HEK293 (cell line): ENCODE measurements around the gene DSC1.

Experiments used
- CTCF ChIA-PET: fragments of 350-600 bp; formaldehyde crosslinking; extraction: SDS; loops from one replicate; lab custom pipeline; 2021; ENCODE audit warnings: antibody characterized with exemption; lab: Yijun Ruan, JAX
- POLR2A ChIA-PET: fragments of 300-600 bp; formaldehyde crosslinking; extraction: SDS; loops from one replicate; lab custom pipeline; 2020; ENCODE audit warnings: antibody characterized with exemption, inconsistent platforms; lab: Yijun Ruan, JAX
- H3K27ac ChIP-seq: fragments of 200-500 bp; sonication (Bioruptor generic); 2 replicates; pipeline ENCODE4 v1.5.1; 2014; ENCODE audit warnings: low read depth, low read length, control low read depth, inconsistent platforms; ENCODE audit errors: extremely low read depth
- H3K36me3 ChIP-seq, 2 experiments: fragments of 200-500 bp in 1 of 2; sonication (Bioruptor generic) in 1 of 2; 1 replicate in 1 of 2; 2 replicates in 1 of 2; pipeline ENCODE4 v1.5.1; 2014 to 2017; ENCODE audit warnings: inconsistent platforms in 2 of 2, low read length in 2 of 2; ENCODE audit not compliant: control insufficient read depth in 2 of 2, insufficient read depth in 1 of 2
- H3K4me1 ChIP-seq: fragments of 200-500 bp; sonication (Bioruptor generic); 2 replicates; pipeline ENCODE4 v1.5.1; 2014; ENCODE audit warnings: mild to moderate bottlenecking, low read length, inconsistent platforms; ENCODE audit not compliant: control insufficient read depth, insufficient read depth
- H3K4me3 ChIP-seq: 2 replicates; pipeline ENCODE4 v1.5.1; 2011; ENCODE audit warnings: low read depth, mild to moderate bottlenecking, control low read depth, low read length, moderate library complexity
- H3K9me3 ChIP-seq: fragments of 200-500 bp; sonication (Bioruptor generic); 2 replicates; pipeline ENCODE4 v1.5.1; 2014; ENCODE audit warnings: low read depth, low read length, inconsistent platforms; ENCODE audit not compliant: control insufficient read depth, insufficient read depth
- BCL11B ChIP-seq: fragments of 450-650 bp; formaldehyde crosslinking; IDR thresholded peaks from 2 replicates; pipeline ENCODE4 v1.5.1; 2016; ENCODE audit warnings: low read depth, missing biosample characterization, missing genetic modification characterization
- IKZF3 ChIP-seq: fragments of 450-650 bp; IDR thresholded peaks from 2 replicates; pipeline ENCODE4 v1.5.0; 2018; ENCODE audit warnings: missing biosample characterization, mild to moderate bottlenecking, missing genetic modification characterization, moderate library complexity
- MYNN ChIP-seq: fragments of 450-650 bp; formaldehyde crosslinking; IDR thresholded peaks from 2 replicates; pipeline ENCODE4 v1.5.1; 2016; ENCODE audit warnings: missing biosample characterization, missing genetic modification characterization, borderline replicate concordance
- MZF1 ChIP-seq: fragments of 450-650 bp; formaldehyde crosslinking; IDR thresholded peaks from 2 replicates; pipeline ENCODE4 v1.5.1; 2017; ENCODE audit warnings: missing biosample characterization, missing genetic modification characterization, borderline replicate concordance
- OVOL3 ChIP-seq: fragments of 450-650 bp; formaldehyde crosslinking; IDR thresholded peaks from 2 replicates; pipeline ENCODE4 v1.5.1; 2016; ENCODE audit warnings: missing biosample characterization, missing genetic modification characterization
- SCRT1 ChIP-seq: fragments of 450-650 bp; formaldehyde crosslinking; IDR thresholded peaks from 2 replicates; pipeline ENCODE4 v1.5.1; 2016; ENCODE audit warnings: missing biosample characterization, missing genetic modification characterization, borderline replicate concordance
- ZBTB17 ChIP-seq: fragments of 450-650 bp; formaldehyde crosslinking; IDR thresholded peaks from 2 replicates; pipeline ENCODE4 v1.5.1; 2016; ENCODE audit warnings: missing biosample characterization, missing genetic modification characterization
- ZBTB7A ChIP-seq: fragments of 450-650 bp; formaldehyde crosslinking; IDR thresholded peaks from 2 replicates; pipeline ENCODE4 v1.5.1; 2016; ENCODE audit warnings: low read depth, missing biosample characterization, missing genetic modification characterization
- ZBTB8A ChIP-seq: fragments of 450-650 bp; formaldehyde crosslinking; IDR thresholded peaks from 2 replicates; pipeline ENCODE4 v1.5.1; 2016; ENCODE audit warnings: missing biosample characterization, missing genetic modification characterization
- ZNF10 ChIP-seq: fragments of 450-650 bp; formaldehyde crosslinking; IDR thresholded peaks from 2 replicates; pipeline ENCODE4 v1.5.1; 2017; ENCODE audit warnings: missing biosample characterization, missing genetic modification characterization
- ZNF146 ChIP-seq: fragments of 450-650 bp; formaldehyde crosslinking; IDR thresholded peaks from 2 replicates; pipeline ENCODE4 v1.5.1; 2016; ENCODE audit warnings: missing biosample characterization, missing genetic modification characterization
- ZNF202 ChIP-seq: fragments of 450-650 bp; formaldehyde crosslinking; IDR thresholded peaks from 2 replicates; pipeline ENCODE4 v1.5.1; 2016; ENCODE audit warnings: missing biosample characterization, missing genetic modification characterization, borderline replicate concordance
- ZNF239 ChIP-seq: fragments of 450-650 bp; formaldehyde crosslinking; IDR thresholded peaks from 2 replicates; pipeline ENCODE4 v1.5.1; 2016; ENCODE audit warnings: missing biosample characterization, missing genetic modification characterization
- ZNF311 ChIP-seq: fragments of 450-650 bp; formaldehyde crosslinking; IDR thresholded peaks from 2 replicates; pipeline ENCODE4 v1.5.1; 2017; ENCODE audit warnings: missing biosample characterization, missing genetic modification characterization, borderline replicate concordance
- ZNF324 ChIP-seq: fragments of 450-650 bp; formaldehyde crosslinking; IDR thresholded peaks from 2 replicates; pipeline ENCODE4 v1.5.1; 2016; ENCODE audit warnings: missing biosample characterization, missing genetic modification characterization
- ZNF48 ChIP-seq: fragments of 450-650 bp; formaldehyde crosslinking; IDR thresholded peaks from 2 replicates; pipeline ENCODE4 v1.5.1; 2016; ENCODE audit warnings: missing biosample characterization, missing genetic modification characterization
- ZNF521 ChIP-seq: fragments of 450-650 bp; formaldehyde crosslinking; IDR thresholded peaks from 2 replicates; pipeline ENCODE4 v1.5.1; 2017; ENCODE audit warnings: missing biosample characterization, mild to moderate bottlenecking, missing genetic modification characterization
- ZNF560 ChIP-seq: fragments of 450-650 bp; formaldehyde crosslinking; IDR thresholded peaks from 2 replicates; pipeline ENCODE4 v1.5.1; 2017; ENCODE audit warnings: missing biosample characterization, missing genetic modification characterization, borderline replicate concordance
- ZNF610 ChIP-seq: fragments of 450-650 bp; formaldehyde crosslinking; IDR thresholded peaks from 2 replicates; pipeline ENCODE4 v1.5.1; 2016; ENCODE audit warnings: missing biosample characterization, missing genetic modification characterization, borderline replicate concordance
- ZNF623 ChIP-seq: fragments of 450-650 bp; formaldehyde crosslinking; IDR thresholded peaks from 2 replicates; pipeline ENCODE4 v1.5.1; 2016; ENCODE audit warnings: missing biosample characterization, missing genetic modification characterization
- ZNF654 ChIP-seq: fragments of 450-650 bp; formaldehyde crosslinking; IDR thresholded peaks from 2 replicates; pipeline ENCODE4 v1.5.1; 2016; ENCODE audit warnings: low read depth, missing biosample characterization, missing genetic modification characterization
- ZNF677 ChIP-seq: fragments of 450-650 bp; IDR thresholded peaks from 2 replicates; pipeline ENCODE4 v1.5.0; 2018; ENCODE audit warnings: missing biosample characterization, mild to moderate bottlenecking, missing genetic modification characterization, moderate library complexity
- TF ChIP-seq, protein P1 (sequence below): fragments of 450-650 bp; formaldehyde crosslinking; IDR thresholded peaks from 2 replicates; pipeline ENCODE4 v1.5.1; 2016; ENCODE audit warnings: missing biosample characterization, missing genetic modification characterization
- TF ChIP-seq, protein P2 (sequence below): fragments of 450-650 bp; formaldehyde crosslinking; IDR thresholded peaks from 2 replicates; pipeline ENCODE4 v1.5.1; 2016; ENCODE audit warnings: missing biosample characterization, missing genetic modification characterization
- TF ChIP-seq, protein P3 (sequence below): fragments of 450-650 bp; IDR thresholded peaks from 2 replicates; pipeline ENCODE4 v1.5.1; 2018; ENCODE audit warnings: missing biosample characterization, missing genetic modification characterization
- TF ChIP-seq, protein P4 (sequence below): fragments of 450-650 bp; formaldehyde crosslinking; IDR thresholded peaks from 2 replicates; pipeline ENCODE4 v1.5.1; 2016; ENCODE audit warnings: missing biosample characterization, missing genetic modification characterization
- TF ChIP-seq, protein P5 (sequence below): fragments of 450-650 bp; formaldehyde crosslinking; IDR thresholded peaks from 2 replicates; pipeline ENCODE4 v1.5.1; 2016; ENCODE audit warnings: missing biosample characterization, missing genetic modification characterization
- TF ChIP-seq, protein P6 (sequence below): fragments of 450-650 bp; formaldehyde crosslinking; IDR thresholded peaks from 2 replicates; pipeline ENCODE4 v1.5.1; 2016; ENCODE audit warnings: missing biosample characterization, missing genetic modification characterization

Gene DSC1

DNA sequence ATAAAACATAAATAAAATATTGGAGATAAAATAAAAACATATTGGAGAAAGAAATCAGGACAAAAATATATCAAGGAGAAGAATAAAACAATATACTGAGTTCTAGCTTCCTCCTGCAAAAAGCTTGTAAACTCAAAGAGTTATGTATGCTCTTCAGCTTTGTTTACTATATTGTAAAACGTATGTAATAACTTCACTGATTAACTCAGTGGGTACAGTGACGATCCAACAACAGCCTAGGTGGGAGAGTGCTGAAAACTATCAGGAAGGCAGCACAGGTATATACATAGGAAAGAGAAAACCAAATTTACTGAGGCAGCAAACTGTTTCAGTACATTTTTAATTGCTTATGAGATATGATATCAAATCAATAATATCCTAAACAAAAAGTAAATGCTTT lies 68.8 kb downstream of the DSC1 start:
- POLR2A ChIA-PET, result no interaction called here
- Histone ChIP-seq H3K4me1 (no peaks in the 10 kb centered on the region; the same call in 1 of the 2 replicates), H3K36me3 (peaks cover 5 to 39% of the 10 kb centered on the region in 2 experiments; a peak in 2 of 3 replicates), H3K9me3 (no peaks in the 10 kb centered on the region), H3K27ac (no peak overlapping the region), H3K4me3 (no peak overlapping the region)
- no peak for TF ChIP-seq ZNF677 (tag by site-specific recombination)
- TF ChIP-seq ZNF623 (tag by site-specific recombination), result no peak
- TF ChIP-seq, protein P1, sequence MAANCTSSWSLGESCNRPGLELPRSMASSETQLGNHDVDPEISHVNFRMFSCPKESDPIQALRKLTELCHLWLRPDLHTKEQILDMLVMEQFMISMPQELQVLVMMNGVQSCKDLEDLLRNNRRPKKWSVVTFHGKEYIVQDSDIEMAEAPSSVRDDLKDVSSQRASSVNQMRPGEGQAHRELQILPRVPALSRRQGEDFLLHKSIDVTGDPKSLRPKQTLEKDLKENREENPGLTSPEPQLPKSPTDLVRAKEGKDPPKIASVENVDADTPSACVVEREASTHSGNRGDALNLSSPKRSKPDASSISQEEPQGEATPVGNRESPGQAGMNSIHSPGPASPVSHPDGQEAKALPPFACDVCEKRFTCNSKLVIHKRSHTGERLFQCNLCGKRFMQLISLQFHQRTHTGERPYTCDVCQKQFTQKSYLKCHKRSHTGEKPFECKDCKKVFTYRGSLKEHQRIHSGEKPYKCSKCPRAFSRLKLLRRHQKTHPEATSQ, result no peak
- TF ChIP-seq ZNF654 (tag by site-specific recombination), result no peak
- TF ChIP-seq, protein P2, sequence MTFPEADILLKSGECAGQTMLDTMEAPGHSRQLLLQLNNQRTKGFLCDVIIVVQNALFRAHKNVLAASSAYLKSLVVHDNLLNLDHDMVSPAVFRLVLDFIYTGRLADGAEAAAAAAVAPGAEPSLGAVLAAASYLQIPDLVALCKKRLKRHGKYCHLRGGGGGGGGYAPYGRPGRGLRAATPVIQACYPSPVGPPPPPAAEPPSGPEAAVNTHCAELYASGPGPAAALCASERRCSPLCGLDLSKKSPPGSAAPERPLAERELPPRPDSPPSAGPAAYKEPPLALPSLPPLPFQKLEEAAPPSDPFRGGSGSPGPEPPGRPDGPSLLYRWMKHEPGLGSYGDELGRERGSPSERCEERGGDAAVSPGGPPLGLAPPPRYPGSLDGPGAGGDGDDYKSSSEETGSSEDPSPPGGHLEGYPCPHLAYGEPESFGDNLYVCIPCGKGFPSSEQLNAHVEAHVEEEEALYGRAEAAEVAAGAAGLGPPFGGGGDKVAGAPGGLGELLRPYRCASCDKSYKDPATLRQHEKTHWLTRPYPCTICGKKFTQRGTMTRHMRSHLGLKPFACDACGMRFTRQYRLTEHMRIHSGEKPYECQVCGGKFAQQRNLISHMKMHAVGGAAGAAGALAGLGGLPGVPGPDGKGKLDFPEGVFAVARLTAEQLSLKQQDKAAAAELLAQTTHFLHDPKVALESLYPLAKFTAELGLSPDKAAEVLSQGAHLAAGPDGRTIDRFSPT (tag by site-specific recombination), result no peak
- TF ChIP-seq ZBTB7A (tag by site-specific recombination), result no peak
- no peak for TF ChIP-seq ZNF560
- no peak for TF ChIP-seq ZNF521
- TF ChIP-seq ZNF10, result no peak
- no peak for TF ChIP-seq ZNF324 (tag by site-specific recombination)
- no peak for TF ChIP-seq ZBTB17
- TF ChIP-seq, protein P3, sequence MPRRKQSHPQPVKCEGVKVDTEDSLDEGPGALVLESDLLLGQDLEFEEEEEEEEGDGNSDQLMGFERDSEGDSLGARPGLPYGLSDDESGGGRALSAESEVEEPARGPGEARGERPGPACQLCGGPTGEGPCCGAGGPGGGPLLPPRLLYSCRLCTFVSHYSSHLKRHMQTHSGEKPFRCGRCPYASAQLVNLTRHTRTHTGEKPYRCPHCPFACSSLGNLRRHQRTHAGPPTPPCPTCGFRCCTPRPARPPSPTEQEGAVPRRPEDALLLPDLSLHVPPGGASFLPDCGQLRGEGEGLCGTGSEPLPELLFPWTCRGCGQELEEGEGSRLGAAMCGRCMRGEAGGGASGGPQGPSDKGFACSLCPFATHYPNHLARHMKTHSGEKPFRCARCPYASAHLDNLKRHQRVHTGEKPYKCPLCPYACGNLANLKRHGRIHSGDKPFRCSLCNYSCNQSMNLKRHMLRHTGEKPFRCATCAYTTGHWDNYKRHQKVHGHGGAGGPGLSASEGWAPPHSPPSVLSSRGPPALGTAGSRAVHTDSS (tag by site-specific recombination), result no peak
- TF ChIP-seq, protein P4, sequence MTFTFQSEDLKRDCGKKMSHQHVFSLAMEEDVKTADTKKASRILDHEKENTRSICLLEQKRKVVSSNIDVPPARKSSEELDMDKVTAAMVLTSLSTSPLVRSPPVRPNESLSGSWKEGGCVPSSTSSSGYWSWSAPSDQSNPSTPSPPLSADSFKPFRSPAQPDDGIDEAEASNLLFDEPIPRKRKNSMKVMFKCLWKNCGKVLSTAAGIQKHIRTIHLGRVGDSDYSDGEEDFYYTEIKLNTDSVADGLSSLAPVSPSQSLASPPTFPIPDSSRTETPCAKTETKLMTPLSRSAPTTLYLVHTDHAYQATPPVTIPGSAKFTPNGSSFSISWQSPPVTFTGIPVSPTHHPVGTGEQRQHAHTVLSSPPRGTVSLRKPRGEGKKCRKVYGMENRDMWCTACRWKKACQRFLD (tag by site-specific recombination), result no peak
- TF ChIP-seq, protein P5, sequence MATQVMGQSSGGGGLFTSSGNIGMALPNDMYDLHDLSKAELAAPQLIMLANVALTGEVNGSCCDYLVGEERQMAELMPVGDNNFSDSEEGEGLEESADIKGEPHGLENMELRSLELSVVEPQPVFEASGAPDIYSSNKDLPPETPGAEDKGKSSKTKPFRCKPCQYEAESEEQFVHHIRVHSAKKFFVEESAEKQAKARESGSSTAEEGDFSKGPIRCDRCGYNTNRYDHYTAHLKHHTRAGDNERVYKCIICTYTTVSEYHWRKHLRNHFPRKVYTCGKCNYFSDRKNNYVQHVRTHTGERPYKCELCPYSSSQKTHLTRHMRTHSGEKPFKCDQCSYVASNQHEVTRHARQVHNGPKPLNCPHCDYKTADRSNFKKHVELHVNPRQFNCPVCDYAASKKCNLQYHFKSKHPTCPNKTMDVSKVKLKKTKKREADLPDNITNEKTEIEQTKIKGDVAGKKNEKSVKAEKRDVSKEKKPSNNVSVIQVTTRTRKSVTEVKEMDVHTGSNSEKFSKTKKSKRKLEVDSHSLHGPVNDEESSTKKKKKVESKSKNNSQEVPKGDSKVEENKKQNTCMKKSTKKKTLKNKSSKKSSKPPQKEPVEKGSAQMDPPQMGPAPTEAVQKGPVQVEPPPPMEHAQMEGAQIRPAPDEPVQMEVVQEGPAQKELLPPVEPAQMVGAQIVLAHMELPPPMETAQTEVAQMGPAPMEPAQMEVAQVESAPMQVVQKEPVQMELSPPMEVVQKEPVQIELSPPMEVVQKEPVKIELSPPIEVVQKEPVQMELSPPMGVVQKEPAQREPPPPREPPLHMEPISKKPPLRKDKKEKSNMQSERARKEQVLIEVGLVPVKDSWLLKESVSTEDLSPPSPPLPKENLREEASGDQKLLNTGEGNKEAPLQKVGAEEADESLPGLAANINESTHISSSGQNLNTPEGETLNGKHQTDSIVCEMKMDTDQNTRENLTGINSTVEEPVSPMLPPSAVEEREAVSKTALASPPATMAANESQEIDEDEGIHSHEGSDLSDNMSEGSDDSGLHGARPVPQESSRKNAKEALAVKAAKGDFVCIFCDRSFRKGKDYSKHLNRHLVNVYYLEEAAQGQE, result no peak
- no peak for TF ChIP-seq MYNN
- CTCF ChIA-PET, result no interaction called here

DNA sequence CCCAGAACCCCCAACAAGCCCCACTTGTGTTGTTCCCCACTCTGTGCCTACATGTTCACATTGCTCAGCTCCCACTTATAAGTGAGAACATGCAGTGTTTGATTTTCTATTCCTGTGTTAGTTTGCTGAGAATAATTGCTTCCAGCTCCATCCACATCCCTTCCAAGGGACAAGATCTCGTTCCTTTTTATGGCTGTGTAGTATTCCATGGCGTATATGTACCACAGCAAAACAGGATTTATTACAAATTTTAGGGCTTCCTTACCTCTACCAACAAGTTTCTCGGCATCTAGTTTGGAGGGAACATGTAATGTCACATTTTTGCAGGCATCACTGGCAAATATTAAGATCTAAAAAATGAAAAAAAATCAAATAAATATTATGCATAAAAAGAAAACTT lies 69.4 kb downstream of the DSC1 start:
- Histone ChIP-seq H3K27ac (no peak overlapping the region), H3K36me3 (peaks cover 8 to 45% of the 10 kb centered on the region in 2 experiments; a peak in 2 of 3 replicates), H3K9me3 (no peaks in the 10 kb centered on the region), H3K4me3 (no peak overlapping the region), H3K4me1 (no peaks in the 10 kb centered on the region)
- POLR2A ChIA-PET, result no interaction called here
- CTCF ChIA-PET, result no interaction called here
- TF ChIP-seq ZNF239 (tag by site-specific recombination), result no peak
- no peak for TF ChIP-seq ZNF202
- TF ChIP-seq ZNF48 (tag by site-specific recombination), result no peak
- TF ChIP-seq IKZF3 (tag by site-specific recombination), result no peak
- no peak for TF ChIP-seq MZF1 (tag by site-specific recombination)
- TF ChIP-seq BCL11B (tag by site-specific recombination), result no peak
- no peak for TF ChIP-seq SCRT1 (tag by site-specific recombination)
- no peak for TF ChIP-seq ZNF610 (tag by site-specific recombination)
- TF ChIP-seq OVOL3, result no peak
- TF ChIP-seq ZBTB8A (tag by site-specific recombination), result no peak
- TF ChIP-seq ZNF311 (tag by site-specific recombination), result no peak
- peak; percentile 57; the same call in 1 of the 2 replicates for TF ChIP-seq ZNF146 (tag by site-specific recombination)
- TF ChIP-seq, protein P6, sequence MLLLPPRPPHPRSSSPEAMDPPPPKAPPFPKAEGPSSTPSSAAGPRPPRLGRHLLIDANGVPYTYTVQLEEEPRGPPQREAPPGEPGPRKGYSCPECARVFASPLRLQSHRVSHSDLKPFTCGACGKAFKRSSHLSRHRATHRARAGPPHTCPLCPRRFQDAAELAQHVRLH (tag by site-specific recombination), result 0 out of 2 replicates have a peak, but pooled peaks have one; percentile 14
